Chondrocyte (in vitro differentiated cells): ENCODE data around the gene SAG. TPM values are rescaled to one million over a fixed set of nuclear protein-coding genes. Genes with fewer than 3 reads are reported as not detected.

Experiments used
- DNase-seq: peaks from one replicate; pipeline ENCODE4 v3.0.0; 2021; ENCODE audit warnings: mixed read lengths, low spot score
- H3K27ac Mint-ChIP-seq: one replicate; pipeline ENCODE4 v1.8.0; 2021; ENCODE audit warnings: mild to moderate bottlenecking, moderate library complexity, mixed read lengths; ENCODE audit not compliant: unreplicated experiment
- H3K27me3 Mint-ChIP-seq: 2 replicates; pipeline ENCODE4 v1.8.0; 2021; ENCODE audit warnings: low read depth, mixed read lengths
- H3K36me3 Mint-ChIP-seq: 2 replicates; pipeline ENCODE4 v1.8.0; 2021; ENCODE audit warnings: low read depth, mixed read lengths
- H3K4me1 Mint-ChIP-seq: 2 replicates; pipeline ENCODE4 v1.8.0; 2021; ENCODE audit warnings: low read depth, mild to moderate bottlenecking, mixed read lengths
- H3K4me3 Mint-ChIP-seq: one replicate; pipeline ENCODE4 v1.8.0; 2021; ENCODE audit warnings: mild to moderate bottlenecking, moderate library complexity, mixed read lengths; ENCODE audit not compliant: unreplicated experiment
- H3K9me3 Mint-ChIP-seq: 2 replicates; pipeline ENCODE4 v1.8.0; 2021; ENCODE audit warnings: low read depth, mixed read lengths
- CTCF ChIP-seq: fragments of 200-600 bp; sonication (generic); IDR thresholded peaks from 2 replicates; pipeline ENCODE4 v1.5.0; 2021; ENCODE audit warnings: antibody characterized with exemption, mild to moderate bottlenecking, moderate library complexity
- total RNA-seq: library from RNA; stranded (reverse); gene quantifications from 3 replicates; pipeline ENCODE4 v1.2.1, GENCODE V29; 2021

Gene SAG
- total RNA-seq, 1 donor from 2014 or later: not detected

GRCh38 chr2:233262562-233262961 lies 45.1 kb upstream of the SAG start:
- Mint-ChIP-seq H3K9me3 (no peaks in the 10 kb centered on the region), H3K27me3 (no peaks in the 10 kb centered on the region), H3K27ac (no peak overlapping the region), H3K36me3 (peaks cover 47% of the 10 kb centered on the region), H3K4me1 (peaks cover 5% of the 10 kb centered on the region), H3K4me3 (no peak overlapping the region)
- no peak for TF ChIP-seq CTCF
- DNase-seq: no peak

- Mint-ChIP-seq H3K27me3 (no peaks in the 10 kb centered on the region), H3K4me3 (no peak overlapping the region), H3K4me1 (peaks cover 5% of the 10 kb centered on the region), H3K9me3 (no peaks in the 10 kb centered on the region), H3K36me3 (peaks cover 50% of the 10 kb centered on the region), H3K27ac (no peak overlapping the region)
- no peak for TF ChIP-seq CTCF
- DNase-seq: no peak
Measured at GRCh38 chr2:233263045-233263570, 44.5 kb upstream of the SAG start.

GRCh38 chr2:233264667-233265066 lies 42.9 kb upstream of the SAG start:
- Mint-ChIP-seq H3K9me3 (no peaks in the 10 kb centered on the region), H3K27me3 (no peaks in the 10 kb centered on the region), H3K4me1 (peaks cover 3% of the 10 kb centered on the region), H3K36me3 (peaks cover 54% of the 10 kb centered on the region), H3K4me3 (no peak overlapping the region), H3K27ac (no peak overlapping the region)
- DNase-seq: no peak
- no peak for TF ChIP-seq CTCF

- DNase-seq: no peak
- peaks cover 57% of the 10 kb centered on the region for H3K36me3 Mint-ChIP-seq
- H3K27ac Mint-ChIP-seq: no peak overlapping the region
- H3K27me3 Mint-ChIP-seq: no peaks in the 10 kb centered on the region
- H3K4me3 Mint-ChIP-seq: no peak overlapping the region
- no peaks in the 10 kb centered on the region for H3K9me3 Mint-ChIP-seq
- H3K4me1 Mint-ChIP-seq: no peaks in the 10 kb centered on the region
- TF ChIP-seq CTCF: no peak
Measured at GRCh38 chr2:233265899-233266431, 41.7 kb upstream of the SAG start.

- no peak overlapping the region for H3K4me3 Mint-ChIP-seq
- no peak for DNase-seq
- no peaks in the 10 kb centered on the region for H3K9me3 Mint-ChIP-seq
- peaks cover 54% of the 10 kb centered on the region for H3K36me3 Mint-ChIP-seq
- H3K27ac Mint-ChIP-seq: no peak overlapping the region
- no peak for TF ChIP-seq CTCF
- no peaks in the 10 kb centered on the region for H3K27me3 Mint-ChIP-seq
- H3K4me1 Mint-ChIP-seq: no peaks in the 10 kb centered on the region
Measured at GRCh38 chr2:233266481-233266880, 41.1 kb upstream of the SAG start.
